Upper lobe of left lung (tissue), 6 donors: ENCODE results near the gene SLC38A11. TPM values are rescaled to one million over a fixed set of nuclear protein-coding genes. Genes with fewer than 3 reads are reported as not detected.
"Not testable (repeated sequence)": the region's sequence is repeated elsewhere in the genome, so short reads cannot be mapped to it uniquely, and the experiment has no call there.

Source experiments
- ATAC-seq, 2 donors: fragments of 200-7000 bp; cut with Tn5 transposase; one replicate each; pipeline ENCODE4 v1.9.1; 2022; ENCODE audit warnings: mild to moderate bottlenecking in 2 of 2, moderate library complexity in 2 of 2; ENCODE audit not compliant: low FRiP score in 2 of 2
- DNase-seq, 2 donors: peaks; one replicate each; pipeline ENCODE4 v3.0.0-alpha.2; 2019 to 2020
- H3K27ac ChIP-seq, 4 donors: fragments of 200-600 bp; sonication (generic); one replicate each; pipeline ENCODE4 v1.5.1; 2016 to 2019
- H3K27me3 ChIP-seq, 4 donors: fragments of 200-600 bp; sonication (generic); one replicate each; pipeline ENCODE4 v1.5.1; 2017 to 2019
- H3K36me3 ChIP-seq, 4 donors: fragments of 200-600 bp; sonication (generic); one replicate each; pipeline ENCODE4 v1.5.1; 2016 to 2019
- H3K4me1 ChIP-seq, 4 donors: fragments of 200-600 bp; sonication (generic); one replicate each; pipeline ENCODE4 v1.5.1; 2018 to 2019
- H3K4me3 ChIP-seq, 4 donors: fragments of 200-600 bp; sonication (generic); one replicate each; pipeline ENCODE4 v1.5.1; 2017 to 2019; ENCODE audit warnings: mild to moderate bottlenecking in 2 of 4, moderate library complexity in 1 of 4
- H3K9me3 ChIP-seq, 4 donors: fragments of 200-600 bp; sonication (generic); one replicate each; pipeline ENCODE4 v1.5.1; 2018 to 2019
- EP300 ChIP-seq, 4 donors: sonication (generic); formaldehyde crosslinking; IDR thresholded peaks; one replicate each; pipeline ENCODE4 v1.5.1; 2017; ENCODE audit warnings: antibody characterized with exemption in 4 of 4, control low read depth in 2 of 4
- POLR2A ChIP-seq, 4 donors: fragments of 450-650 bp; IDR thresholded peaks; one replicate each; pipeline ENCODE4 v1.5.1; 2016 to 2017; ENCODE audit warnings: antibody characterized with exemption in 4 of 4, mild to moderate bottlenecking in 2 of 4
- POLR2AphosphoS5 ChIP-seq, 2 donors: sonication (generic); formaldehyde crosslinking; IDR thresholded peaks; one replicate each; pipeline ENCODE4 v1.5.1; 2017; ENCODE audit warnings: antibody characterized with exemption in 2 of 2
- WGBS, 2 donors: methylation state at CpG; one replicate each; pipeline ENCODE4 v1.1.5; 2017 to 2018; 5-methylcytosine and 5-hydroxymethylcytosine counted together
- total RNA-seq, 6 donors: library from RNA; depleted of rRNA in 4 of 6; stranded (reverse); fragments of >200 nt in 4 of 6; gene quantifications; one replicate each; pipeline versions ENCODE4 v1.1.0 to v1.2.1, GENCODE V29; 2016 to 2021
- TF ChIP-seq, protein P1 (sequence below), 6 experiments: fragments of 450-650 bp in 4 of 6; fragments of 200-600 bp in 2 of 6; sonication (generic) in 2 of 6; IDR thresholded peaks; one replicate each; pipeline ENCODE4 v1.5.1; 2016 to 2019; ENCODE audit warnings: antibody characterized with exemption in 6 of 6
- donor health status: DM: no; HTN: no; CAD: no; lungs with moderate emphysema.
- donor health status: DM: no; HTN: yes; CAD: no; lungs with severe emphysema.

Gene SLC38A11
- total RNA-seq, 6 donors from 2014 or later: 0.17 to 0.40 (median 0.30) TPM; not detected in 2

GRCh38 chr2:164993287-164994016 is 38.1 kb upstream of the SLC38A11 start:
- WGBS, 2 donors: 72 to 85% methylated on average over 19 of the region's 19 CpGs
- Histone ChIP-seq H3K4me3 (no peak overlapping the region), H3K36me3 (no peaks in the 10 kb centered on the region), H3K4me1 (peaks cover 0 to 5% (median 2%) of the 10 kb centered on the region in 4 donors), H3K9me3 (no peaks in the 10 kb centered on the region), H3K27ac (no peak overlapping the region), H3K27me3 (no peaks in the 10 kb centered on the region)
- TF ChIP-seq POLR2AphosphoS5 (IDR thresholded peaks at IDR 0.05) (no peak), EP300 (IDR thresholded peaks at IDR 0.05) (no peak), POLR2A (IDR thresholded peaks at IDR 0.05) (no peak)
- TF ChIP-seq, protein P1, sequence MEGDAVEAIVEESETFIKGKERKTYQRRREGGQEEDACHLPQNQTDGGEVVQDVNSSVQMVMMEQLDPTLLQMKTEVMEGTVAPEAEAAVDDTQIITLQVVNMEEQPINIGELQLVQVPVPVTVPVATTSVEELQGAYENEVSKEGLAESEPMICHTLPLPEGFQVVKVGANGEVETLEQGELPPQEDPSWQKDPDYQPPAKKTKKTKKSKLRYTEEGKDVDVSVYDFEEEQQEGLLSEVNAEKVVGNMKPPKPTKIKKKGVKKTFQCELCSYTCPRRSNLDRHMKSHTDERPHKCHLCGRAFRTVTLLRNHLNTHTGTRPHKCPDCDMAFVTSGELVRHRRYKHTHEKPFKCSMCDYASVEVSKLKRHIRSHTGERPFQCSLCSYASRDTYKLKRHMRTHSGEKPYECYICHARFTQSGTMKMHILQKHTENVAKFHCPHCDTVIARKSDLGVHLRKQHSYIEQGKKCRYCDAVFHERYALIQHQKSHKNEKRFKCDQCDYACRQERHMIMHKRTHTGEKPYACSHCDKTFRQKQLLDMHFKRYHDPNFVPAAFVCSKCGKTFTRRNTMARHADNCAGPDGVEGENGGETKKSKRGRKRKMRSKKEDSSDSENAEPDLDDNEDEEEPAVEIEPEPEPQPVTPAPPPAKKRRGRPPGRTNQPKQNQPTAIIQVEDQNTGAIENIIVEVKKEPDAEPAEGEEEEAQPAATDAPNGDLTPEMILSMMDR (IDR thresholded peaks at IDR 0.05): no peak
- ATAC-seq: no peak
- DNase-seq: no peak

- peaks cover 0 to 5% (median 2%) of the 10 kb centered on the region in 4 donors for H3K4me1 ChIP-seq
- ATAC-seq (peak; percentile 57 to 81), DNase-seq (peak in 1 of 2 donors; percentile 28)
- H3K27me3 ChIP-seq: no peaks in the 10 kb centered on the region
- no peak overlapping the region for H3K27ac ChIP-seq
- H3K4me3 ChIP-seq: no peak overlapping the region
- TF ChIP-seq EP300 (IDR thresholded peaks at IDR 0.05) (no peak), POLR2A (IDR thresholded peaks at IDR 0.05) (no peak)
- TF ChIP-seq, protein P1 (IDR thresholded peaks at IDR 0.05): peak in 5 of 6 experiments; percentile 9 to 61 (median 45)
- H3K36me3 ChIP-seq: no peaks in the 10 kb centered on the region
- H3K9me3 ChIP-seq: no peaks in the 10 kb centered on the region
- 0 to 2% methylated on average over 5 of the region's 5 CpGs for WGBS, 2 donors
Observed at GRCh38 chr2:164992818-164993217, 37.5 kb upstream of the SLC38A11 start.

DNA sequence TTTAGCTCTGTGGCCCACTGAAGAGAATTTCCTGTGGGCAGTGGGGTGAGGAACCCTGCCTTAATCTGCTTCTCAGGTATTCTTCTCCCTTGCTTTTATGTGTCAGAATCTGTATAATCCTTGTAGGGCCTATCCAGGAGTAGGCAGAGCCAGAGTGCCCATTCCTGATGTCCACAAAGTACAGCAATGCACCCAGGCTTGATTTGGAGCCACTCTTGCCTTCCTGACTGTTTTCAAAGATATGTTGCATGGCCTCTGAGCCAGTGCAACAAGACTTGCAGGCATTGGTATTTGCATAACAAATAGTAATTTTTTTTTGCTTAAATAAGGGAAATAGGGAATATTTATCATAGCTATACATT is 36.7 kb upstream of the SLC38A11 start:
- DNase-seq, H3K4me3 ChIP-seq, H3K27me3 ChIP-seq, H3K4me1 ChIP-seq, H3K9me3 ChIP-seq, H3K36me3 ChIP-seq: not testable (repeated sequence)
- peak; percentile 25 to 72 for ATAC-seq
- peak overlapping the region in 1 of 4 donors; percentile 4 for H3K27ac ChIP-seq

DNA sequence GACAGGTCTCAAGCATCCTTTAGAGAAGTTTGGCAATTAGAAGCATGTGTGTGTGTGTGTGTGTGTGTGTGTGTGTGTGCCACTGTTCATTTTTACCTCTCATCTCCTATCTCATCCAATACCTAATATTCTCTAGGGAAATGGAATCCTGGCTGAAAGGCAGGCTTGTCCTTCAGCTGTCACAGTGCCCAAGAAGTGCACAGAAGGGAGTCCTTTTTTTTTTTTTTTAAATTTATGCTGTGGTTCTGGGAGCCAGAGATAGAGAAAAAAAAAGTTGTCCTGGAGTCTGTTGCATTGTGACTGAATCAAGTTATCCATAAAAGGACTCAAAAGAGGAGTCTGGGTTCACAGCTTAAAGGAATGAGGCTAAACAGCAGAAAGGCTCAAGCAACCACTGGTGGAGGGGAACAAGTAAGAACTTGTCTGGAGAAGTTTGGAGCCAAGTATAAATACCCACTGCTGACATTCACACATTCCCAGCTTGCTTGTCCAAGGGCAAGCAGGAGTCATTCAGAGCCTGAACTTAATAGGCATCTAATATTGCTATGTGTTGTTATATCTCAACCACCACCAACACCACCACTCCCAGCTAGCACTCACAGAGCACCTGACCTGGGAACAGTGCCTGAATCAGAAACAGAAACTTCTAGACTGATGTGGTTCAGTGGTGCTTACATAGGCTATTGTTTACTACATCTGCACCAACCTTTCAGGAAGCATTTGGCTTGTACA is 36.2 kb upstream of the SLC38A11 start:
- H3K27me3 ChIP-seq, H3K36me3 ChIP-seq, H3K9me3 ChIP-seq, DNase-seq, H3K4me3 ChIP-seq, H3K4me1 ChIP-seq: not testable (repeated sequence)
- H3K27ac ChIP-seq: peak overlapping the region in 1 of 4 donors; percentile 4
- peak; percentile 26 to 40 for ATAC-seq

- ATAC-seq: peak in 1 of 2 donors; percentile 15
Observed at GRCh38 chr2:164990953-164991352, 35.6 kb upstream of the SLC38A11 start.

DNA sequence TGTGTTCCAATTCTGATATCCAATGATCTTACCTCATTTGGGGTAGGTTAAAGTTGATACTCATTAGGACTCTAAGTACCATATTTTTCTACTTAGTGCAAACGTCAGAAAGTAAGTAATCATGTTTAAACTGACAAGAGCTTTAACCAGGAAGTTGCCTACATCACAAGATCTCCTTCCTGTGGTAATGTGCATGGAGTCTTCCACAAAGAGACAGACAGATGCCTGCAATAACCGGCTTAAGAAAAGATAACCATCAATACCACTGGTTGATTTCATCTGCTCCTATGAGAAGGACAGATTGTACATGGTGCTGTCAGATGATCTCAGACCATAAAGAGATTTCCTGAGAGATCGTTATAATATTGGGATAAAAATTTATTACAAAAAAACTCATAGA is 33.5 kb upstream of the SLC38A11 start:
- ATAC-seq, H3K4me1 ChIP-seq, H3K9me3 ChIP-seq, H3K36me3 ChIP-seq, H3K27me3 ChIP-seq, H3K4me3 ChIP-seq, DNase-seq, H3K27ac ChIP-seq: not testable (repeated sequence)
- 42 to 49% methylated on average over 3 of the region's 3 CpGs for whole genome bisulfite sequencing, 2 donors

More at GRCh38 chr2:164990953-164991352, 35.6 kb upstream of the SLC38A11 start:
- not testable (repeated sequence) for H3K4me1 ChIP-seq, H3K9me3 ChIP-seq, H3K27ac ChIP-seq, H3K36me3 ChIP-seq, DNase-seq, H3K4me3 ChIP-seq, H3K27me3 ChIP-seq

DNA sequence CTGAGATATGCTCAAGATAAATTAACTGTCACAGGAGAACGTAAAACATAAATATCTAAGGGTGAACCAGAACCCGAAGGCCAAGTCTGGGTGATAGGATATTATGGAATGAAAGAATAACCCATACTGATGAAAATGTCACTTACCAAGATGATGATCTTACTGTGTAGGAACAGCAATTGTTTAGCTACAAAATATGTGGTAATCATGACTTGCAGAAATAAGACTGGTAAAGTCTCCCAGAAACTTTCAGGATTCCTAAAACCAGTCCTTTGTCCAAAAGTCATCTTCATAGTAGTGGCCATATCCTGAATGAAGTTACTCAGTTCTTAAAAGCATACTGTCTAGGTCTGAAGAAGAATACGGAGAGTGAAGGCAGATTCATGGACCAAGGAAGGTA is 30.7 kb upstream of the SLC38A11 start:
- 63 to 65% methylated on average over 3 of the region's 3 CpGs for WGBS, 2 donors
- DNase-seq, ATAC-seq, H3K36me3 ChIP-seq, H3K27ac ChIP-seq, H3K9me3 ChIP-seq, H3K27me3 ChIP-seq, H3K4me3 ChIP-seq, H3K4me1 ChIP-seq: not testable (repeated sequence)
